Measurements from ENCODE around the gene GPR3.

DNA sequence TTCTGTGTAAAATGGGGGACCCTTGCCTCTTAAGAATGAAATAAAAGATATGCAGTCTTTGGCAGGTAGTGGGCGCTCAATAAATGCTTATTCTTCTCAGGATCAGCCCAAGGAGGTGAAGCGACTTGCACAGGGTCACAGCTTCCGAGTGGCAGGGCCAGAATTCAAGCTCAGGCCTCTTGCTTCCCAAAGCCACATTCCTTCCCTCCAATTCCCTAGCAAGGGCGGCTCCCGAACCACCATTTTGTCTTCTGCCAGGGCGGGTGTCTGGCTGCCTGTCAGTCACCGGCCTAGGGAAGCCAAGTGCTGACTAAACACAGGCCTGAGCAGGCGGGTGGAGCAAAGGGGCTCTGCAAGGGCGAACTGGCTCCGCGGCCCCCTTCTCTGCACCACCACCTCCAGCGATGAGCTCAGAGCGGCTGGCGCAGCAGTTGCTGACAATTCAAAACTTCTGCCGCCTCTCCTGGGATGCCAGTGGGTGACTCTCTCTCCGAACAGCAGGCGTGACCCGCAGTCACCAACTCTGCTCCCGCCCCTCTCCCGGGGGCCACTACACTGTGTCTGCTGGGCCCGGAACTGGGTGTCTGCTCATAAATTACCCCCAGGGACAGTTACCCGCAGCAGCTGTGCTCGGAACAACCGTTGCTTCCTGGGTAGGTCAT lies 10.8 kb downstream of the GPR3 start:
- no peak for TF ChIP-seq POLR2AphosphoS5 (IDR thresholded peaks at IDR 0.05; ENCODE audit: low read depth, low read length)
- TF ChIP-seq POU2F2 (IDR thresholded peaks at IDR 0.05; ENCODE audit: low read depth, low read length) = peak; percentile 16; the same call in 1 of the 2 replicates
- no peak for TF ChIP-seq POLR2A (IDR thresholded peaks at IDR 0.05; ENCODE audit: low read depth, low read length)
- no peak for TF ChIP-seq TAF1 (IDR thresholded peaks at IDR 0.05; ENCODE audit: low read depth, low read length)
- no peak for TF ChIP-seq SPI1 (IDR thresholded peaks at IDR 0.05; ENCODE audit: low read depth, low read length)
- TF ChIP-seq PAX5 (IDR thresholded peaks at IDR 0.05; ENCODE audit: insufficient read depth, low read length, severe bottlenecking) = no peak
